Kidney capillary endothelial cell (primary cell): ENCODE measurements around the gene SCO1.

Experiments
- DNase-seq: peaks from one replicate; pipeline ENCODE4 v3.0.0-alpha.2; 2018; ENCODE audit warnings: low spot score

SCO1 gene

DNA sequence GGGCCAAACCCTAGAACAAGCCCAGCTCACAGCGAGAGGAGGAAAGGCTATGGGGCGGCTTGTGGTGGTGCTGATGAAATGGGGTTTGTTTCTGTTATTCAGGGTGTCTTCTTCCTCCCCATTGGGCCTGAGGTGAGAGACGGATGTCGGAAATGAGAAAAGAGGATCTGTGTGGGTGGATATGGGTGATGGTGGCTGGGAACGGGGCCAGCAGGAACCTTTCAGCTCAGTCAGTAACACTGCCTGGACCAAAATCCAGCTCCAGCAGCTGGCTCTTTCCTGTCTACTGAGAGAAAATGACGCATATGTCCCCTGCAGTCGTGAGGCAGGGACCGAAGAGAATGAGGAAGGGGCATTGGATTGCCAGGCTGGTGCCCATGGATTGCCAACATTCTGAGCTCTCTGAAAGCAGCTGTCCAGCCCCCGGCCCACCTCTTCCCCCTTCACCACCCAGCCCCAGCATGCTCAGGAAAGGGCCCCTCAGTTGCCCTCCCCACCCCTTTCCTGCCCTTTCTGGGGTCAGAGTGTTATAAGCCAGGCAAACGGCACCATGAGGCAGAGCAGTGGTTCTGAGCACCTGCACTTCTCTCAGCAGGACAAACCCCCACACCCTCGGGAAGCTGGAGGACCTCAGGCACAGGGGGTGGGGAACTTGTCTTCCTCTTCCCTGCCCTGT, 44.2 kb downstream of the SCO1 start:
- no peak for DNase-seq

DNA sequence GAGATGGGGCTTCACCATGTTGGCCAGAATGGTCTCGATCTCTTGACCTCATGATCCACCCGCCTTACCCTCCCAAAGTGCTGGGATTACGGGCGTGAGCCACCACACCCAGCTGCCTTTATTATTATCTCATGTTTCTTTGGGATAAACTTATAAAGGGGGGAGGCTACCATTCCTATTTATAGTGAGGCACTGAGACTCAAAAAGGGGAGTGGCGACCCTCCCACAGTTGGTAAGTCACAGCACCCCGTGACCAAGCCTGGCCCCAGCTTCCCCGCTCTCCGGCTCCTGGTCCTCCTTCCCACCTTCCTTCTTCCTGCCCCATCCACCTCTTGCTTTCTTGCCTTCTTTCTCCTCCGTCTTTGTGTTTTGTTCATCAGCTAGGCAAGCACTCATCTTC, 45.4 kb downstream of the SCO1 start:
- no peak for DNase-seq

DNA sequence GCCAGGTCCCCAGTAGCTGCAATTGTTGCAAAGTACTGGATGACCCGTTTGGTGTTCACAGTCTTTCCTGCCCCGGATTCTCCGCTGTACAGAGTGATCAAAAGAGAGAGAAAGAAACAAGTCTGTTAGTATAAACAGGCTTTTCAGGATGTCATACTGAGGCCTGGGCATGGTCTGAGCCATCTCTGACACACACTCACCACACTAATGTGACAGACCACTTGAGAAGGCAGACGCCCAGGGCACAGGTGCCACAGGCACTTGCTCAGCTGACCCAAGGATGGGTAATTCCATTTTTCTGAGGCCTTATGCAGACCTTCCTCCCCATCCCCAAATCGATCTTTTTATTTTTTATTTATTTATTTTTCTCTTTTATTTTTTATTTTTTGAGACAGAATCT, 47.7 kb downstream of the SCO1 start:
- no peak for DNase-seq

DNA sequence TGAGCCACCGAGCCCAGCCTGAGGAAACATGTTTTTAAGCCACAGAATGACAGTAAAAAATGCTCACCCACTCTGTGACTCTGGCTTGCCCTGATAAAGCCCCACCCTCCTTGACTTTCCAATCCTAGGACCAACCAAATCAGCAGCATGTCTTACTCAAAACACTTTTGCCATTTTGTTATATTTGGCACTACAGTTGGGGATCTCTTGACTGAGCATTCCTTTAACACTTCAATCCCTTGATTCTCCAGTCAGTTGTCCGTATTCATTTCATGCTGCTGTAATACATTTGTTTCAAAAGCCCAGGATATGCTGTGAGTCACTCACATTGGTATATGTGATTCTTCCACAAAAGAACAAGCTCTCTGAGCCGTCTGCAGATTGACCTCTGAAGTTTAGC, 48.4 kb downstream of the SCO1 start:
- DNase-seq, result no peak

DNA sequence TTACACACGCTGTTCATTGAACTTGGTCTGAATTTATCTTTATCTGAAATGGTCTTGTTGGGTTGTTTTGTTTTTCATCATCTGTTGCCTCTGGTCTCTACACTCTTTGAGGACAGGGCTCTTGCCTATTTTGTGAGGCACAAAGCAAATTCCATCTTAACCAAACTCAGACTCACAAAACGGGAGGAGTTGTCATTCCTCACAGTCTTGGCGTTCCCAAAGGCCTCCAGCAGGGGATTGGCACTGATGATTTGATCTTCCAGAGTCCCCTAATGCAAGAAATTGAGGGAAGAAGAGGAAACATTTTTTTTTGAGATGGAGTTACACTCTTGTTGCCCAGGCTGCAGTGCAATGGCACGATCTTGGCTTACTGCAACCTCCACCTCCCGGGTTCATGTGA, 49.0 kb downstream of the SCO1 start:
- DNase-seq, result no peak

DNA sequence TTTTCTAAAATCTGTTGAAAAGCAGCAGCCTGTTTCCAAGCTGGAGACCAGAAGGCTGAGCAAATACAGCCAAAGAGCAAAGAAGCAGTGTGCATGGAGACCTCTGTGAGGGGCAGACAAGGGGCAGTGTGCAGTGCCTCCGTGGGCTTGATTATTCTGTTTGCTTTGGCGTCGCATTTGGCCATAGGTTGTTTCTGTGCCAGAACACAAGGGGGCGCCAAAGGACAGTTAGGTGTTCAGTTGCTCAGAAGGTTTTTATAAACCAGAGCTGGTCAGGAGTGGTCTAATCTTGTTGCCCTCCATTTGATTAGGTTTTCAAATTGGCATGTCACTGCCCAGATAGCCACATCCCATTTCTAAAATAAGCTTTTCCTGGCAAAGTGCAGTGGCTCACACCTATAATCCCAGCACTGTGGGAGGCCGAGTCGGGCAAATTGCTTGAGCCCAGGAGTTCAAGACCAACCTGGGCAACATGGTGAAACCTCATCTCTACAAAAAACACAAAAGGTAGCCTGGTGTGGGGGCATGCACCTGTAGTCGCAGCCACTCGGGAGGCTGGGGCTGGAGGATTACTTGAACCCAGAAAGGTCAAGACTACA, 50.8 kb downstream of the SCO1 start:
- DNase-seq, result peak; percentile 70

DNA sequence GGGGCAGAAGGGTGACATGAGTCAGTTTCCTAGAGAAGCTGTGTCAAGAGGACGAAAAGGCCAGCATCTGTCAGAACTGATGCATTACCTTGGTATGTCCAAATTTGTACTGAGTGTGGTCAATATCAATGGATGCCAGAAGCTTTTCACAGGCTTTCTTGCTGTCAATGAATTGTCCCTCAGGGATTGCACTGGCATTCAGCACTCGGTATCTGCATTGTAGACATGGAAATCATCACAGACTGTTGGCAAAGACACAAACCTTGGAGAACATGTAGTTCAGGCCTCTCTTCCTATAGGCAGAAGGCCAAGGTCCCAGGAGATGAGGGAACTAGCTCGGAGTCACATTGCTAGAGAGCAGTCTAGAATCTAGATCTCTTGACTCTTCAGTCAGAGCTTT, 56.9 kb downstream of the SCO1 start:
- no peak for DNase-seq

DNA sequence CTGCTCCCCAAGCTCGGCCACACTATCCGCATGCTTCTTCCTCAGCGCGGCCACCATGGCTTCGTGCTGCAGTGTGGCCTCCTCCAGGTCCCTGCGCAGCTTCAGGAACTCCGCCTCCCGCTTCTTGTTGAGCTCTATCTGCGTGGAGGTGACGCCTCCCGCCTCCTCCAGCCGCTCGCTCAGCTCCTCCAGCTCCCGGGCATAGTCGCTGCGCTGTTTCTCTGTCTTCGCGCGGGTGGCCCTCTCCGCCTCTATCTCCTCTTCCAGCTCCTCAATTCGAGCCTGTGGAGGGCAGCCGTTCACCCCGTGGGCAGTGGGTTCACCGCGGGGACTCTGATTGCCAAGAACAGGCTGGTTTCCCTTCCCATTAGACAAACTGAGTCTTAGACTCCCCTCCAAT, 59.2 kb downstream of the SCO1 start:
- DNase-seq, result no peak

DNA sequence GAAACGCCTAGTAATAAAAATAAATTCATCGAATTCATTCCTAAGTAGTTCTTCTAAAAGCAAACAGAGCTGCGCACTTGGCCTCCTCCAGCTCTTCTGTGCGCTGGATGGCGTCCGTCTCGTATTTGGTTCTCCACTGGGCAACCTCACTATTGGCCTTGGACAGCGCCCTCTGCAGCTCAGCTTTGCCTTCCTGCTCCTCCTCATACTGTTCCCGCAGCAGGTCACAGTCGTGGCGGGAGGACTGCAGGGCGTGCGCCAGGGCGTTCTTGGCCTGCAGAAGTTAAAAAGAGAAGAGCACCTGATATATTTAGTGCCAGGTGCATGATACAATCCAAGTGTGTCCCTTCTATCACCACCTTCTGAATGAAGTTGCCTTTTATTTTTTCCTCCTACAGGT, 62.0 kb downstream of the SCO1 start:
- DNase-seq, result no peak

DNA sequence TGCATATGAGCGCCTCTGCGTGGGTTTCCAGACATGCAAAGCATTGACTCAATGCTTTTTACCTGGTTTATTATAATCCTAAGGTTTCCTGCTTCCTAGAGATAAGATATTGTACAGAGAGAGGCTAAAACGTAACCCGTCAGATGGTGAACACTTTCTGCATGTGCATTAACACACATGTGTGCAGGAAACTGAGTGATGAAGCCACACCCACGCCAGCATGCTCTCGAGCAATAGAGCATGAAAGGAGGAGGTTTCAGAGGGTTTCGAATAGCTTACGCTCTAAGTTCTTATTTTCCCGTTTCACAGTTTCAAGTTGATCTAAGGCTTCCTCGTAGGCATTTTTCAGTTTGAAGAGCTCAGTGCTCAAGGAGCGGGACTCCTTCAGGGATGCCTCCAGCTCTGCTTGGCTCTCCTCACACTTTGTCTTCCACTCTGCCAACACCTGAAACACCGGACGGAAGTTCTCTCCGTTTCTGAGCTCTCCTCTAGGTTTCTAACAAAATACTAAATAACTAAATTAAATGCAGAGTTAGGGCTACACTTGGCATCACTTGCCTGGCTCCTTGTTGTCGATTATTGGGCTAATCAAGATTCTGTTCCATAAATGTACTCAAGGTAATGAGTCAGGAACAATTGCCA, 63.5 kb downstream of the SCO1 start:
- no peak for DNase-seq

DNA sequence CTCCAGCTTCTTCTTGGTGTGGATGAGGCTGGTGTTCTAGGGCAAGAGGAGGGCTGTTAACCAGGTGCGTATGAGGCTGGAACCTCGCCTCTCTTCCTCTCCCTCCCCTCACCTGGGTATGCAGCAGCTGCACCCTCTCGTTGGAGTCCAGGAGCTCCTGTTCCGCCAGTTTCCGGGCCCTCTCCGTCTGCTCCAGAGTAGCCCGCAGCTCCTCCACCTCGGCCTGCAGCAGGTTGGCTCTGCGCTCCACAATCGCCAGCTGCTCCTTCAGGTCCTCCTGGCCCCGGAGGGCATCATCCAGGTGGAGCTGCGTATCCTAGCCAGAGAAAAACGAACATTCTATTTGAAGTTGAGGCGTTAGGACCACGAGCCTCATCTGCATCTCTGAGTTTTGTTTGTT, 65.6 kb downstream of the SCO1 start:
- no peak for DNase-seq

DNA sequence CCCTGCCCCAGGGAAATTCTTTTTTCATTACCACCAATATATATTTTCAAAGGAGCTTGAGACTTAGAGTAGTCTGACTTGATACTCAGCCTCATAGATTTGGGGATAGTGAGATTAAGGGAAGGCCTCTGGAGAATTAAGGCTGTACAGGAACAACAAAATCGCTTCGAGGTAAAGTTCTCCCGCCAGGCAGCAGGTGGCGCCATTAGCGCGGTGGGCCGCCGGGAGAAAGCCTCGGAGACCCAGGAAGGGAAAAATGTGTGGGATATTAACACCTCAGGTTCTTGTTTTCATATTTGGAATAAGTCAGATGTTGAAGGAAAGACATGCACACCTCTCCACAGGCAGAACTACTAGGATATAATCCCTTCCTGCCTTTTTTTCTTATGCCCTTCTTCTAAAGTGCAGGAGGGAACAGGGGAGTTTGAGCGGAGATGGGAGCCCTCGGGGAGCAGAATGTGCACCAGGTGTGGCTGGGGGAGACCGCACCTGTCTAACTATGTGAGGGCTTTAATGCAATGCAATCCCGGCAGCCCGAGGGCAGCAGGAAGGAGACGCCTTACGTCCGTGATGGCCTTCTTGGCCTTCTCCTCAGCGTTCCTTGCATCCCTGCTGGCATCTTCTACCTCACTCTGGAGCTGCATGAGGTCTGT, 66.2 kb downstream of the SCO1 start:
- DNase-seq, result peak; percentile 38

DNA sequence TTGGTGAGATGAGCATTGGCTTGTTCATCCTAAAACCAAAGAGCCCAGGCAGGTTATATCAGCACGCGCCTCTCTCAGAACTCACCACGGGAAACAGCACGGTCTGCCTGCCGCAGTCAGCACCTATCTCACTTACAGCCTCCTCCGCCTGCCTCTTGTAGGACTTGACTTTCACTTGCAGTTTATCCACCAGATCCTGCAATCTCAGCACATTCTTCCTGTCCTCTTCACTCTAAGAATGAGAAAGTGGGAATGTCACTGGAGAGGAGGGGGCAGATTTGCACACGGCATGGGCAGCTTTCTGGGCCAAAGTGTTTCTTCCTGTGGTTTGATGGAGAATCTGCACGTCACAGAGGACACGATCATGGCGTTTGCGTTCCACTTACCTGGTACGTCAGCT, 67.6 kb downstream of the SCO1 start:
- no peak for DNase-seq

DNA sequence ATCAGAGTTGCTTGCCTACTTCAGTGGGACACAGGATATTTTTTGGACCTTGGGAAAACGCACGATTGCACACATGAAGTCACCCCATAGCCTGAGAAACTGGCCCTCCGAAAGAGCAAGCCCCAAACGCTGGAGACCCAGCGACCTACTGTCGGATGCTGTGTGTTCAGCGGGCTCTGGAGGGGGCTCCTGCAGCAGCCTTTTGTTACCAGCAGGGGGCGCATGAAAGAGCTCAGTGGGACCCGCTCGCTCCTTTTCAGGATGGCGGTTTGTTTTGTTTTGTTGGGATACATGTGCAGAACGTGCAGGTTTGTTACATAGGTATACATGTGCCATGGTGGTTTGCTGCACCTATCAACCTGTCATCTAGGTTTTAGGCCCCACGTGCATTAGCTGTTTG, 68.6 kb downstream of the SCO1 start:
- no peak for DNase-seq

DNA sequence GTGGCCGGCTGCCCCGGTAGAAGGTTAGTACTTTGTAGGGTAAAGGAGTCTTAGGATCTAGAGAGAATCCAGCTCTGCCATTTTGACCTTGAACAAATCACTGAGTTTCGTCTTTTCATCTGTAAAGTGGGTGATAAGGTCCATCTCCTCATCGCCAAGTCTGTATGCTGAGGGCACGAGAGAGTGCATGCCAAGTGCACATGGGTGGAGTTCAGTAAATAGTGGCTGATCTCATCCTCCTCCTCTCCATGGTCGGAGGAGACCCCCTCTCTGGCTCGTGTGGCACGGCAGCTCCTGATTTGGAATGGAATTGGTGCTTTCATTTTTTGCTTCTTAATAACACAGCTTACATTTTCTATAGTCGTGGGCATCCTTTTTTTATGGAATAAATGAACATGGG, 70.9 kb downstream of the SCO1 start:
- no peak for DNase-seq

DNA sequence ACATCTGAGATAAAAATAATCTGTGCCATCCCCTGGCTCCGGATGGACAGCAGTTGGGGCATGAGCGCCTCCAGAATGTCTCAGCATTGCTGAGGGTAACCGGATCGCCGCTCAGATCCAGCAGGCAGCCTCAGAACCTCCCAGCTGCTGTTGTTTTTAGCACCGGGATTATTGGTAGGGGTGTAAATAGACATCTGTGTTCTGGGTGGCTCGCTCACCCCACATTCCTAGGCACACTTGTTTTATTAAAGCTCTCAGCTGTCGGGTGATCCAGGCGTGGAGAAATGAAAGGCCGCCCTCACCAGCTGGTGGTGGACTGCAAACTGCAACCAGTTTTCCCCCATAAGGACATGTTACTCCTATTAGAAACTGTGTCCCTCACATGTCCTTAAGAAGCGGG, 72.4 kb downstream of the SCO1 start:
- no peak for DNase-seq

DNA sequence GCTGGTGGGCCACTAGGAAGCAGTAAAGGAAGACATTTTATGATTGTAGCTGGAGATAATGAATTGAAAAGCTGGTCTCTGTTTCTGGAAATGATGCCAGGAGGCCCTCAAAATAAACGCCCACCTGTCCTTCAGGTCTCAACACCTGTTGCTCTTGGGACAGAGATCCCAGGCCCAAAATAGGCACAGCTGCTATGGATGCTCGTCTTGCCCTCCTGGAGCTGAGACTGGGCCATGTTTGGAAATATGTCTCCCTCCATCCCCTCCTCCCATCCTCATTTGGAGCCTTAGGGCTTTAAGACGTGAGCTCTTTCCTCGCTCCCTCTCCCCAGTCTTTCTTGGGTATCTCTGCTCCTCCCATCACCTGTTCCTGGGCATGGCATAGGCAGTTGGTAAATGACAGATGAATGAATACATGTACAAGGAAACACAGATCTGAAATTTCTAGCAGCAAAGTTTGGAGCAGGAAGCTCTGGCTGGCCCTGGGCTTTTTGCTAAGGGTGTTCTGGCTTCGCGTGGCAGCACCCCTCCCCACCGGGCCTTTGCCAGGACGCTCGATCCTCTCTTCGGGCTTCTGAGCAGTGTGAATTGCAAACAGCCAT, 73.5 kb downstream of the SCO1 start:
- no peak for DNase-seq

DNA sequence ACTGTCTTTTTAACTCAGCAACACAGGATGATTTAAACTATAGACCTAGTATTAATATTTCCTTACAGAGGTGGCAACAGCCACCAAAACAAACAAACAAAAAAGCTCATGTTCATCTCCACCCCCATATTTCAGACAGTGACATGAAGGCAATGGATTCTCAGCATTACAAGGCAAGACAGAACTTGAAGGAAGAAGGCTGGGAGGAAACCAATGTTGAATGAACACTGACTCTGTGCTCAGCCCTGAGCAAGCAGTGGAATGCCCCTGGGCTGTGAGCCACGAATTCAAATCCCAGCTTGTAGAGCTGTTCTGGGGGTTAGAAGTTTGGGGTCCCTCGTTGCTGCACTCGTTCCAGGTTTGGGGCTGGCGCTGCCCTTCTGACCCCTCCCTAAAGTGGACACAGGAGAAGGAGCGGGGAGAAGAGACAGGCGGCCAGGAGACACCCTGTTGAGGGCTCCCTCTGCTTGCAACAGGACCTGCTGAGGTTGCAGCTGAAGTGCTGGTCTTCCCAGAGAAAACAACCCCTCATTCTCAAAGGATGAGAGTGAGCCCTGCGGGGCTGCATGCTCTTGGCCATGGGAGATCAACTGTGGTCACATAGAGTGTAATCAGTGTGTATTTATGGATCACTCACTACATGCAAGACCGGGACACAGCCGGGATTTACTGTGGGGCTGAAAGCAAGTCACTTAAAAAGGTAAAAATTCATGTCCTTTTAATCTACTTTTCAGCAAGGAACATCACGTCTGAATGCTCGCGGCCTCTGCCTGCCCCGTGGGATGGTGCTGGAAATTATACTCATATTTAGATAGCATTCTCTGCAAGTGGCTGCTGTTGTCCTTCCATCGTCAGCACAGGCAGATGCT, 74.5 kb downstream of the SCO1 start:
- DNase-seq, result no peak
